IPS-NIHi11 (cell line): ENCODE results near the gene C20orf141.
"Not testable (repeated sequence)": the region's sequence is repeated elsewhere in the genome, so short reads cannot be mapped to it uniquely, and the experiment has no call there.

Experiments
- DNase-seq: peaks from one replicate; pipeline ENCODE4 v3.0.0; 2012; ENCODE audit warnings: mixed read lengths, low spot score

The C20orf141 gene

DNA sequence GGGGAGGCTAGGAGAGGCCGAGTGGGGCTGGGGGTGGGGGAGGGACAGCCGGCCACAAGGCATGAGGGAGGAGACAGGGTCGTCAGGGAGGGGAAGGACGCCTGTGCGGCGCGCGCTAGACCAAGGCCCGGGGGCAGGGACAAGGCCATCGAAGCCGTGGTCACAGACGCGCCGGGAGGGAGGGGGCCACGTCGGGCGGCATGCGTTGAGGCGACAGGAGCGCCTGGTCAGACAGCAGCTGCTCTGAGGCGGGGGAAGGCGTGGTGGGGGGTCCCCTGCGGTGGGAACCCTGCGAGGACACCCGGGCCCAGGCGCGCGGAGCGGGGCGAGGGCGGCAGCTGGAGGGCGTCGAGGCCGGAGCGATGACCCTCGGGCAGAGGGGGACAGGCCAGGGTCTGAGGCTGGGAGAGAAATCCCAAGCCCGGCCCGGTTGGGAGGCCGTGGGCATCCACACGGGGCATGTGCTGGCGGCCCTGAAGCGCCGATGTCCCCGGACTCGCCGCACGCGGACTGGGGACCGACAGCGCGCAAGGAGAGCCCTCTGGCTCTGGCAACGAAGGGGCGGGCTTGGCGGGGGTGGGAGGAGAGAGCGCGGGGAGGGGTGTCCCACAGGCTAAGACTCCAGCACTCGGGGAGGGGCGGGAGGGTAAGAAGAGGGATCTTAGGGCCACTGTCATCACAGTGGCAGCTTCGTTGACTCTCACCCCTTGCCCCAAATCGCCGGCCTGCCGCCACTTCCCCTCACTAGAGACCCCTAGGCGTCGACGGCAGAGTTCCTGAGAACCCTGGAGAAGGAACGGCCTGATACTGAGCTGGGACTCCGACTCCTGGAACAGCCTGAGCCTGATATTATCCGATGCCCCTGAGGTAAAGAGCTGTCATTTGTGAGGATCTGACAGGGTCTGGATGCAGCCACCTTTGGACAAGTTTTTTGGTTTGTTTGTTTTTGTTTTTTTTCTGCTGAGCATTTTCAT, 6.4 kb downstream of the C20orf141 start:
- peak; percentile 47 for DNase-seq

- DNase-seq, result no peak
These were observed 7.3 kb downstream of the C20orf141 start for GRCh38 chr20:2822073-2822472.

GRCh38 chr20:2825761-2826160, 11.0 kb downstream of the C20orf141 start:
- no peak for DNase-seq

DNA sequence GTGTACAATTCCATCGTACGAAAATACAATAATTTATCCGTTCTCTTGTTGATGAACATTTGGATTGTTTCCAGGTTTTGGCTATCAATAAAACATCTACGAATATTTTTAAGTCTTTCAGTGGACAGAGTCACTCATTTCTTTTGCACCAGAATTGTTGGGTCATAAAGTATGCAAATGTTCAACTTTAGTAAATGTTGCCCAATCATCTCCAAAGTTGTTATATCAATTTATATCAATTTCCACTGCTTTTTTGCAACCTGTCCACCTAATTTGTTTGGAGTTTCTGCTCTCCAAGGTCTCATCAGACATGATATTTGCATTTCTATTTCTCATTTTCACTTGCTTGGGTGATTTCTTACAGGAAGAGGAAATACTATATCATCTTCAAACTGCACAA, 11.9 kb downstream of the C20orf141 start:
- DNase-seq, result no peak

GRCh38 chr20:2829376-2829775, 14.6 kb downstream of the C20orf141 start:
- DNase-seq, result no peak

GRCh38 chr20:2831206-2831605, 16.4 kb downstream of the C20orf141 start:
- DNase-seq, result not testable (repeated sequence)

DNA sequence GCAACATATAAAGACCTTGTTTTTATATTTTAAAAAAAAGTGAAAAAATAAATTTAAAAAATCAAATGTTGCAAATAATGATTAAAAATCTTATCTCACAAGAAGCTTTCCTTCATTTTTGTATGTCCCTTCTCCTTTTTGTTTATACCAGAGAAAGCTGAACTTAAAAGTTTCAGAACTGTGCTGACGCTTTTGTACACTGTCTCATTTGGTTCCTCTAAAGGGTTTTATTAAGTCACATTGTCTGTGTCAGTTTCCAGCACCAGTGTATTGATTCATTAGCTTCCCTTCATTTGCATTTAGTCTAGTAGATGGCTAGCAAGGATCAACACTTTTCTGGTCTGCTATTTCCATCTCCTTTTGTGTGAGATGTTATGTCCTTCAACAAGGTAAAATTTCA, 19.0 kb downstream of the C20orf141 start:
- DNase-seq, result no peak

DNA sequence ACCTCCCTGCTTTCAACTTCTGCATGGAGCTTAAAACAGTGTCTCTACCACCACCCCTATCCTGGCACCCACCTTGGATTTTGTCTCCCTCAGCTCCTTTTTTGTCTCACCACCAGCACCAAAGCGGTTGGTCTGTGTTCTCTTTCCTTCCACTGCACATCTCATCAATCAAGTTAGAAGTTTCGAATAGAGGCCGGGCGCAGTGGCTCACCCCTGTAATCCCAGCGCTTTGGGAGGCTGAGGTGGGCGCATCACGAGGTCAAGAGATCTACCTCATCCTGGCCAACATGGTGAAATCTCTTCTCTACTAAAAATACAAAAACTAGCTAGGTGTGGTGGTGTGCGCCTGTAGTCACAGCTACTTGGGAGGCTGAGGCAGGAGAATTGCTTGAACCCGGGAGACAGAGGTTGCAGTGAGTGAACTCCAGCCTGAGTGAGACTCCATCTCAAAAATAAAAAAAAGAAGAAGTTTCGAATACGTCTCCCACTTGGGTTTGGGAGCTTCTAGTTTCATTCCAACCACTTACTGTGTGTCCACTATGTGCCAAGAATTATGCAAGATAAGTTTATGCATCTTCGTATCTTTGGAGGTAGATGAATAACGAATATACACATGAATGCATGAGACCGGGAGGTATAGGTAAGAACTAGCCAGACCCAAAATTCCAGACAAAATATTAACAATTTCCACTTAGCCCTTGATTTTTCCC, 19.8 kb downstream of the C20orf141 start:
- no peak for DNase-seq

- no peak for DNase-seq
These were observed 20.6 kb downstream of the C20orf141 start for GRCh38 chr20:2835331-2835796.

GRCh38 chr20:2836035-2836434, 21.2 kb downstream of the C20orf141 start:
- DNase-seq, result no peak

GRCh38 chr20:2837221-2837960, 22.6 kb downstream of the C20orf141 start:
- DNase-seq, result no peak

DNA sequence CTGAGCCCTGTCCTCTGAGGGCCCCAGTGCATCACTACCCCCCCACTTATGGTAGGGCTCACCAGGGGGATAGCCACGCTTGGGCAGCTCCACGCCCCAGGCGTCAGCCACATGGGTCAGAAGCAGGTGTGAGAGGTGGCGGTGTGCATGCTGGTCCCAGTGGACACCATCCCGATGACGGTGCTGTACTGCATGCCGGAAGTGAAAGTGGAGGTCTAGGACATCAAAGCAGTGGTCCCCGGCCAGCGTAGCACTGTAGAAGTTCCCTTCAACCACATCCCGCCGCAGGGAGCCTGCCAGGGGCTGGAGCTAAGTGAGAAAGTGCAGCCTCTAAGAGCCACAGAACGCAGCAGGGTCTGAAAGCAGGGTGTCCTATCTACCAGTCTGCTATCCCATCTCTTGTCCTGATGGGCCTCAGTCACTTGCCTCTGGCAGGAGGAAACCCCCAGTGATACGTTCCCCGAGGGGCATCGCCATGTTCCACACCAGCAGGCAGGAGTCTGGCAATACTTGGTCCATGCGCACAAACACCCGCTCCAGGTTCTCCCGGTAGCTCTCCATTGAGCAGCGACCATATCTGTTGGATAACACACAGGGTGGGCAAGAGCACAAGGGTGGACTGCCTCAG, 23.5 kb downstream of the C20orf141 start:
- DNase-seq, result no peak

- no peak for DNase-seq
These were observed 24.3 kb downstream of the C20orf141 start for GRCh38 chr20:2838847-2839671.

- no peak for DNase-seq
These were observed 24.9 kb downstream of the C20orf141 start for GRCh38 chr20:2839732-2840137.

GRCh38 chr20:2840138-2840966, 25.6 kb downstream of the C20orf141 start, which contains the start of the genes PCED1A and VPS16:
PCED1A (minus strand) TSS chr20:2840655; CDS start chr20:2839912, 743 bp downstream.
VPS16 (plus strand) TSS chr20:2840745; CDS start chr20:2840775, 30 bp downstream.
- DNase-seq, result peak; percentile 99

DNA sequence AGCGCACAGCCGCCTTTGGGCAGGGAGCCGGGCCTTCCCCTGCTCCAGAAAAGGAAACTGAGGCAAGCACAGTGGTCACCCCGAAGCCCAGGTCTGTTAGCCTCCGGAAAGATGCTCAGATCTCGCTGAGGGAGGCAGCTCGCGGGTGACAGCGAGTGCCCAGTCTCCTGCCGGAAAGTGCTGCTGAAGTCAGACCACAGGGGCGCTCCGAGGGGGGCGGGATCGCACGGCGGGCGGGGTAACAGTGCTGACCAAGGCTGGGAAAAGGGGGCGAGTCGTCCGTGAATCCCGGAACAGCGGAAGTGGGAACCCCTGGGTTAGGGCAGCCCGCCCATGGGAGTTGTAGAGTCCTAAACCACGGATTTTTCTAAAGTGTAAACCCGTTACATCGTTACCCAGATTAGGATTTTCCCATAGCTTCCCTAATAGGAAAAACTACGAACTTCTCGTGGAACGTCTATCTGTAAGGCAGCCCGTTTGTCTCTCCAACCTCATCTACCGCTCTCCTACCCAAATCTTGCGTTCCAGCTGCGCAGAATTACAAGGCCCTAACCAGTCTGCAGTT, 26.3 kb downstream of the C20orf141 start:
- peak; percentile 65 for DNase-seq

GRCh38 chr20:2845607-2846006, 30.8 kb downstream of the C20orf141 start:
- no peak for DNase-seq

- DNase-seq, result no peak
These were observed 31.9 kb downstream of the C20orf141 start for GRCh38 chr20:2846698-2847097.

GRCh38 chr20:2847802-2848201, 33.0 kb downstream of the C20orf141 start:
- DNase-seq, result no peak
